ENCODE results near the gene NRIP2.

DNA sequence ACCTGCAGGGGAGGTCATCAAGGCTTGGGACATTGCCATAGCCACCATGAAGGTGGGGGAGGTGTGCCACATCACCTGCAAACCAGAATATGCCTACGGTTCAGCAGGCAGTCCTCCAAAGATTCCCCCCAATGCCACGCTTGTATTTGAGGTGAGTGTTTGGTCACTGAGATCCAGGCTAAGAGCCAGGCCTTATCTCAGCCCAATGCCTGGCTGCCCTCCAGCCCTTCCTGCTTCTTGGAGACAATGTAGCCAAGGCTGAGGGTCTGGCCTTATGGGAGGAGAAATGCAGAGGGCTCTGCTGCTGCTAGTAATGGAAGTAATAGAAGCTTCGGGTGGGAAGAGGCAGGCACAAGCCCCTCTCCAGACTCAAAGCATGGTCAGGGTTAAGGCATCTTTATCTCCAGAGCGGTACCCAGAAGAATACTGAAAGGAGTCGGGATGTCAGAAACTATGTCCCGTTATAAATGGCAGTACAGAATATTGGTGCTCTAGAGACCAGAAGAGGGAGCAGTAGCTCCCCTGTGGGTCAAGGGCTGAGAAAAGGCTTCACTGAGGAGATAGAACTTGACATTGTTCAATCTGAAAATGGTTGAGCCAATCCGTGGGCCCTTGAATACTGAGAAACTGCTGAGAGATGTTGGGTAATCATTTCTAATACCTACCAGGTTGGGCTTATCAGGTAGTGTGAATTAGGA is 37.0 kb downstream of the NRIP2 start:
- TF ChIP-seq CTCF (IDR thresholded peaks at IDR 0.05) (peak in 1 of 6 experiments; percentile 8), POLR2A (IDR thresholded peaks at IDR 0.05) (no peak)

All from esophagus squamous epithelium (tissue), 4 donors.